Panc1 (cell line): ENCODE data around the gene ADH7. TPM values are rescaled to one million over a fixed set of nuclear protein-coding genes. Genes with fewer than 3 reads are reported as not detected.

Experiments
- ATAC-seq: fragments of 200-7000 bp; cut with Tn5 transposase; 2 replicates; pipeline ENCODE4 v1.9.1; 2020; ENCODE audit warnings: mild to moderate bottlenecking, moderate library complexity
- BruUV-seq: library from RNA; stranded (reverse); fragments of 400-500 nt; replicated peaks from 2 replicates; lab custom pipeline; 2021; lab: Mats Ljungman, UMichigan
- CTCF ChIA-PET: fragments of 300-600 bp; sonication (Branson Sonifier 250); formaldehyde crosslinking; loops from one replicate; lab custom pipeline; 2022; ENCODE audit warnings: antibody characterized with exemption; lab: Charles Lee
- POLR2A ChIA-PET: fragments of 300-600 bp; sonication (Branson Sonifier 250); formaldehyde crosslinking; loops from one replicate; lab custom pipeline; 2022; ENCODE audit warnings: antibody characterized with exemption; lab: Charles Lee
- DNase-seq: peaks from one replicate; pipeline ENCODE4 v3.0.0-alpha.2; 2010; ENCODE audit warnings: low read depth, low spot score
- H3K27ac ChIP-seq: 2 replicates; pipeline ENCODE4 v1.5.1; 2011; ENCODE audit warnings: mild to moderate bottlenecking, low read length, inconsistent platforms
- H3K27me3 ChIP-seq: fragments of 200-500 bp; sonication (Bioruptor generic); 2 replicates; pipeline ENCODE4 v1.6.0; 2014; ENCODE audit warnings: low read length, inconsistent platforms; ENCODE audit not compliant: control insufficient read depth, insufficient read depth
- H3K36me3 ChIP-seq: fragments of 200-500 bp; sonication (Bioruptor generic); 2 replicates; pipeline ENCODE4 v1.5.1; 2014; ENCODE audit warnings: inconsistent platforms, mild to moderate bottlenecking, low read length, moderate library complexity; ENCODE audit not compliant: control insufficient read depth, insufficient read depth
- H3K4me1 ChIP-seq: 2 replicates; pipeline ENCODE4 v1.5.1; 2011; ENCODE audit warnings: inconsistent platforms, mild to moderate bottlenecking, low read length, moderate library complexity; ENCODE audit not compliant: control insufficient read depth, insufficient read depth
- H3K4me3 ChIP-seq, 2 experiments: 2 replicates each; pipeline ENCODE4 v1.5.1; 2011 to 2012; ENCODE audit warnings: low read depth in 2 of 2, low read length in 2 of 2, mild to moderate bottlenecking in 2 of 2, inconsistent platforms in 1 of 2, moderate library complexity in 1 of 2
- H3K9me3 ChIP-seq: fragments of 200-500 bp; sonication (Bioruptor generic); 2 replicates; pipeline ENCODE4 v1.5.1; 2014; ENCODE audit warnings: low read depth, mild to moderate bottlenecking, inconsistent platforms, low read length, moderate library complexity; ENCODE audit not compliant: control insufficient read depth, insufficient read depth
- CTCF ChIP-seq: fragments of 450-650 bp; IDR thresholded peaks from 2 replicates; pipeline ENCODE4 v1.5.1; 2017; ENCODE audit warnings: mild to moderate bottlenecking
- POLR2AphosphoS5 ChIP-seq: IDR thresholded peaks from 2 replicates; pipeline ENCODE4 v1.6.1; 2012; ENCODE audit warnings: mild to moderate bottlenecking, low read depth, low read length, moderate library complexity
- REST ChIP-seq, 2 experiments: IDR thresholded peaks; 2 replicates each; pipeline ENCODE4 v1.6.1; 2011 to 2012; ENCODE audit warnings: low read depth in 2 of 2, control low read depth in 1 of 2, low read length in 1 of 2, mild to moderate bottlenecking in 1 of 2, moderate library complexity in 1 of 2; ENCODE audit not compliant: insufficient read depth in 1 of 2
- SIN3A ChIP-seq: IDR thresholded peaks from 2 replicates; pipeline ENCODE4 v1.6.1; 2012; ENCODE audit warnings: low read depth, mild to moderate bottlenecking, low read length, moderate library complexity, borderline replicate concordance; ENCODE audit not compliant: insufficient read depth
- TCF7L2 ChIP-seq: IDR thresholded peaks from 2 replicates; pipeline ENCODE4 v1.6.1; 2011; ENCODE audit warnings: mild to moderate bottlenecking, low read depth, low read length, inconsistent platforms
- in situ Hi-C: cut with HindIII; loops from 2 replicates; pipeline ENCODE4 v1.10.0; 2016; ENCODE audit warnings: low sequenced_read_pairs, low pct_unique_long_range_greater_than_20kb
- intact Hi-C: fragments of 100-400 bp; cut with micrococcal nuclease; formaldehyde crosslinking; loops from one replicate; pipeline ENCODE4 v1.10.0; 2022; ENCODE audit not compliant: unreplicated experiment
- total RNA-seq: library from RNA; stranded (reverse); gene quantifications from one replicate; pipeline ENCODE4 v1.2.1, GENCODE V29; 2021; ENCODE audit not compliant: unreplicated experiment

ADH7 gene
- total RNA-seq, 1 experiment from 2014 or later = not detected

GRCh38 chr4:99402765-99403164 is 32.4 kb downstream of the ADH7 start:
- no peak for ATAC-seq
- in situ Hi-C loops = no loop called here

GRCh38 chr4:99400831-99401230 is 34.3 kb downstream of the ADH7 start:
- TF ChIP-seq REST (IDR thresholded peaks at IDR 0.05; ENCODE audit: insufficient read depth in 1 of 2, low read depth in 2 of 2, low read length in 1 of 2) (no peak), TCF7L2 (no peak), CTCF (no peak), SIN3A (no peak), POLR2AphosphoS5 (no peak)
- Histone ChIP-seq H3K27me3 (no peaks in the 10 kb centered on the region), H3K9me3 (no peaks in the 10 kb centered on the region), H3K4me1 (no peaks in the 10 kb centered on the region), H3K4me3 (no peak overlapping the region), H3K36me3 (no peaks in the 10 kb centered on the region), H3K27ac (no peak overlapping the region)
- POLR2A ChIA-PET = no interaction called here
- intact Hi-C loops = no loop called here
- CTCF ChIA-PET = no interaction called here
- ATAC-seq (no peak), DNase-seq (no peak)
- in situ Hi-C loops = no loop called here
- no TSS peak for BruUV-seq

More at GRCh38 chr4:99402765-99403164, 32.4 kb downstream of the ADH7 start:
- H3K4me3 ChIP-seq = no peak overlapping the region
- POLR2A ChIA-PET = no interaction called here
- no peaks in the 10 kb centered on the region for H3K36me3 ChIP-seq
- CTCF ChIA-PET = no interaction called here
- no peak overlapping the region for H3K27ac ChIP-seq
- no peaks in the 10 kb centered on the region for H3K27me3 ChIP-seq
- no peaks in the 10 kb centered on the region for H3K9me3 ChIP-seq
- no peak for TF ChIP-seq SIN3A
- TF ChIP-seq REST (IDR thresholded peaks at IDR 0.05; ENCODE audit: insufficient read depth in 1 of 2, low read depth in 2 of 2, low read length in 1 of 2) = no peak
- no peak; the same call in 1 of the 2 replicates for TF ChIP-seq CTCF
- intact Hi-C loops = no loop called here
- DNase-seq = no peak
- no TSS peak for BruUV-seq
- H3K4me1 ChIP-seq = no peaks in the 10 kb centered on the region
